Hypothalamus (tissue), 51 donors: ENCODE measurements around the gene CD24.
A peak's percentile ranks its signal among the peaks of the same experiment; 100 is the strongest.
"Not testable (repeated sequence)": the region's sequence is repeated elsewhere in the genome, so short reads cannot be mapped to it uniquely, and the experiment has no call there.

Experiments
- DNase-seq, 51 donors: peaks; one replicate each; lab custom pipeline; 2025; lab: John Stamatoyannopoulos, UW

Gene CD24

GRCh38 chr6:106974336-106974998 lies at the start of gene CD24:
TSS of gene CD24 (minus strand) at chr6:106974729. CDS start at chr6:106974646, 83 bp downstream.
- DNase-seq = peak in 2 of 51 donors; percentile 4 to 7

- DNase-seq = no peak
Measured at GRCh38 chr6:107021446-107022185, 47.1 kb upstream of the CD24 start.

GRCh38 chr6:107020239-107020638 lies 45.7 kb upstream of the CD24 start:
- no peak for DNase-seq

- not testable (repeated sequence) for DNase-seq
Measured at GRCh38 chr6:107019628-107020027, 45.1 kb upstream of the CD24 start.

- DNase-seq = no peak
Measured at GRCh38 chr6:107019047-107019446, 44.5 kb upstream of the CD24 start.

GRCh38 chr6:107009499-107009898 lies 35.0 kb upstream of the CD24 start:
- no peak for DNase-seq

GRCh38 chr6:106997392-106998158 lies 23.0 kb upstream of the CD24 start:
- DNase-seq = peak in 10 of 51 donors; percentile 2 to 27 (median 18)

GRCh38 chr6:106995640-106996039 lies 21.1 kb upstream of the CD24 start:
- no peak for DNase-seq

- DNase-seq = not testable (repeated sequence)
Measured at GRCh38 chr6:106989737-106990136, 15.2 kb upstream of the CD24 start.

GRCh38 chr6:106988664-106989063 lies 14.1 kb upstream of the CD24 start:
- no peak for DNase-seq

GRCh38 chr6:106981926-106982325 lies 7.4 kb upstream of the CD24 start:
- DNase-seq = no peak

GRCh38 chr6:106980926-106981325 lies 6.4 kb upstream of the CD24 start:
- no peak for DNase-seq

GRCh38 chr6:106979435-106979884 lies 4.9 kb upstream of the CD24 start:
- peak in 50 of 51 donors; percentile 6 to 89 (median 63) for DNase-seq

- DNase-seq = no peak
Measured at GRCh38 chr6:106977246-106977645, 2.7 kb upstream of the CD24 start.

GRCh38 chr6:106976270-106976669 lies 1.7 kb upstream of the CD24 start:
- DNase-seq = no peak

- no peak for DNase-seq
Measured at GRCh38 chr6:106975738-106976064, 1.2 kb upstream of the CD24 start.

- peak in 3 of 51 donors; percentile 4 to 14 (median 13) for DNase-seq
Measured at GRCh38 chr6:106974999-106975737, 639 bp upstream of the CD24 start.

- DNase-seq = no peak
Measured at GRCh38 chr6:106973836-106974335, 643 bp downstream of the CD24 start.

GRCh38 chr6:106973018-106973835 lies 1.3 kb downstream of the CD24 start:
- no peak for DNase-seq

GRCh38 chr6:106972500-106972899 lies 2.0 kb downstream of the CD24 start:
- no peak for DNase-seq
